ENCODE data around the gene SLC16A7. TPM values are rescaled to one million over a fixed set of nuclear protein-coding genes. Genes with fewer than 3 reads are reported as not detected.

The SLC16A7 gene
- total and polyA plus RNA-seq, 10 donors: 3.2 to 98.8 (median 60.9) TPM

DNA sequence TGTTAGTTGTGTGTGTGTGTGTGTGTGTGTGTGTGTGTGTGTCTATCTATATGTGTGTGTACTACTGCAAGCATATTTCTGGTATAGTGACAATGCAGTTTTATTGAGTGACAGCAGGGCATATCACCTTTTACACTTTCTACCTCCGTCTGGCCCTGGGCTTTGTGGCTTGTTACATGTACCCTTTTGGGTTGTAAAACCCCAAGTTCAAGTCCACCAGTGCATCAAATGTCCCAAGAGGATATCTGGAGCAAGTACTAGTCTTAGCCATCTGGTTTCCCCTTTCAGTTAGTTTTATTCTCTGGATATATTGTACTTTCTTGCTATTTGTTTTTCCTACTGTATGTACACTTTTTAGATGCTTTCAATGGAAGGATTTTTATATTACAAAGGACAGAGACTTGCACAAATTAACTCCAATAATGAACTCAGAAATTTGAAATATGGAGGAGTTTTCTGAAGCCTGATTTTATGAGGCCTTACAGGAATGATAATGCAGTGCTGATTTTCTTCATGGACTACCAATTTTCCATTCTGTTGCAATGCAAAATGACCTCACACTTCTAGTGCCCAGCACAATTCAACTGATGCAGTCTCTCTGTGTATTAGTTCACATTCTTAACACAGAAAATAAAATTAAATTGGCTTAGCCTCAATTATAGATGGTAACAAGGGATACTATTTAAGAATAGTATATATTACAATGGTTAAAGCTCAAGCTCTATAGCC, 29.1 kb downstream of the SLC16A7 start:
- no peaks in the 10 kb centered on the region for H3K9me3 ChIP-seq
- no peak overlapping the region for H3K4me3 ChIP-seq
- intact Hi-C loops (cut with DNase I; ENCODE audit: low total_unique reads): no loop called here
- TF ChIP-seq POLR2A (IDR thresholded peaks at IDR 0.05) (no peak), POLR2AphosphoS5 (IDR thresholded peaks at IDR 0.05) (no peak)
- TF ChIP-seq, protein P1, sequence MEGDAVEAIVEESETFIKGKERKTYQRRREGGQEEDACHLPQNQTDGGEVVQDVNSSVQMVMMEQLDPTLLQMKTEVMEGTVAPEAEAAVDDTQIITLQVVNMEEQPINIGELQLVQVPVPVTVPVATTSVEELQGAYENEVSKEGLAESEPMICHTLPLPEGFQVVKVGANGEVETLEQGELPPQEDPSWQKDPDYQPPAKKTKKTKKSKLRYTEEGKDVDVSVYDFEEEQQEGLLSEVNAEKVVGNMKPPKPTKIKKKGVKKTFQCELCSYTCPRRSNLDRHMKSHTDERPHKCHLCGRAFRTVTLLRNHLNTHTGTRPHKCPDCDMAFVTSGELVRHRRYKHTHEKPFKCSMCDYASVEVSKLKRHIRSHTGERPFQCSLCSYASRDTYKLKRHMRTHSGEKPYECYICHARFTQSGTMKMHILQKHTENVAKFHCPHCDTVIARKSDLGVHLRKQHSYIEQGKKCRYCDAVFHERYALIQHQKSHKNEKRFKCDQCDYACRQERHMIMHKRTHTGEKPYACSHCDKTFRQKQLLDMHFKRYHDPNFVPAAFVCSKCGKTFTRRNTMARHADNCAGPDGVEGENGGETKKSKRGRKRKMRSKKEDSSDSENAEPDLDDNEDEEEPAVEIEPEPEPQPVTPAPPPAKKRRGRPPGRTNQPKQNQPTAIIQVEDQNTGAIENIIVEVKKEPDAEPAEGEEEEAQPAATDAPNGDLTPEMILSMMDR (IDR thresholded peaks at IDR 0.05 in 8 of 11, conservative IDR thresholded peaks at IDR 0.05 in 3 of 11): no peak
- peaks cover 0 to 1% (median 0%) of the 10 kb centered on the region in 6 donors for H3K36me3 ChIP-seq
- 58 to 75% (median 72%) methylated on average over 1 of the region's 1 CpG for WGBS, 5 donors
- peaks cover 0 to 33% (median 11%) of the 10 kb centered on the region in 6 donors for H3K4me1 ChIP-seq
- DNase-seq: no peak
- H3K27me3 ChIP-seq (replicated peaks in 1 of 7): no peaks in the 10 kb centered on the region
- no peak overlapping the region for H3K27ac ChIP-seq

DNA sequence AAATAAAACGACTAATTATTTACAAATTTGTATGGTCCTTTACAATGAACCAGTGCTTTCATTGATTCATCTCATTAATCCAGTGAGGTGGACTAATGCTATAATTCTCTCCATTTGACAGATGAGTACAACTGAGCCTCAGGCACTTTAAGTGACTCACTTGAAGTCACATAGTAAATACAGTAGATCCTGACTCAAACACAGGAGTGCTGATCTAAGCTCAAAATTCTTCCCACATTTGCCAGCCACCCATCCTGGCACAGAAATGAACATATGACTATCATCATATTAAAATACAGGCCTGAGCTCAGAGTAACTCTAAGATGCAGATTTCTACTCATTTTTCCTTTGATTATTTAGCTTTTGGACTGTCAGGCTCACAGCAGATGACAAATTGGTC, 30.6 kb downstream of the SLC16A7 start:
- H3K4me3 ChIP-seq: no peak overlapping the region
- WGBS, 5 donors: 66 to 82% (median 76%) methylated on average over 1 of the region's 1 CpG
- TF ChIP-seq POLR2AphosphoS5 (IDR thresholded peaks at IDR 0.05) (no peak), POLR2A (IDR thresholded peaks at IDR 0.05) (no peak)
- TF ChIP-seq, protein P1 (IDR thresholded peaks at IDR 0.05 in 8 of 11, conservative IDR thresholded peaks at IDR 0.05 in 3 of 11): no peak
- no peak for DNase-seq
- H3K27ac ChIP-seq: no peak overlapping the region
- intact Hi-C loops (cut with DNase I; ENCODE audit: low total_unique reads): no loop called here
- no peaks in the 10 kb centered on the region for H3K9me3 ChIP-seq
- no peaks in the 10 kb centered on the region for H3K27me3 ChIP-seq (replicated peaks in 1 of 7)
- H3K36me3 ChIP-seq: peaks cover 0 to 5% (median 0%) of the 10 kb centered on the region in 6 donors
- H3K4me1 ChIP-seq: peaks cover 0 to 19% (median under 1%) of the 10 kb centered on the region in 6 donors

DNA sequence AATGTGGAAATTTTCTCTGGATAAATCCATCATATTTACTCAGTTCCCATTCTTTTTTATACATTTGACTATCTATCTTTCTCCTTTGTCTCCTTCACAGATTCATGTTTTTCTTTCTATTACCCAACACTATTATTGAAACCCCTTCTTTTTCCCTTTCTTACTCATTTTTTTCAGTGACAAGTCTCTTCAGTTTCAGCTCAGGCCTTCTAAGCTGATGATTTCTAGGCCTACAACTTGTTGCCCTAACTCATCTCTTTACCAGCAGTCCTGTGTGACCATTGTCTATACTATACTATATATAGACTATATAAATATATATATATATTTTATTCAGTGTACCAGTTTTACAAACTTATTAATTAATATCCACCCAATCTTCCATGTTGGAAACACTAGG, 31.8 kb downstream of the SLC16A7 start:
- intact Hi-C loops (cut with DNase I; ENCODE audit: low total_unique reads): no loop called here
- H3K27me3 ChIP-seq (replicated peaks in 1 of 7): no peaks in the 10 kb centered on the region
- no peak for DNase-seq
- H3K4me1 ChIP-seq: peaks cover 0 to 13% (median 0%) of the 10 kb centered on the region in 6 donors
- TF ChIP-seq, protein P1 (IDR thresholded peaks at IDR 0.05 in 8 of 11, conservative IDR thresholded peaks at IDR 0.05 in 3 of 11): no peak
- no peak for TF ChIP-seq POLR2AphosphoS5 (IDR thresholded peaks at IDR 0.05)
- no peak for TF ChIP-seq POLR2A (IDR thresholded peaks at IDR 0.05)
- H3K36me3 ChIP-seq: peaks cover 0 to 5% (median 0%) of the 10 kb centered on the region in 6 donors
- H3K27ac ChIP-seq: no peak overlapping the region
- H3K9me3 ChIP-seq: no peaks in the 10 kb centered on the region
- H3K4me3 ChIP-seq: no peak overlapping the region

DNA sequence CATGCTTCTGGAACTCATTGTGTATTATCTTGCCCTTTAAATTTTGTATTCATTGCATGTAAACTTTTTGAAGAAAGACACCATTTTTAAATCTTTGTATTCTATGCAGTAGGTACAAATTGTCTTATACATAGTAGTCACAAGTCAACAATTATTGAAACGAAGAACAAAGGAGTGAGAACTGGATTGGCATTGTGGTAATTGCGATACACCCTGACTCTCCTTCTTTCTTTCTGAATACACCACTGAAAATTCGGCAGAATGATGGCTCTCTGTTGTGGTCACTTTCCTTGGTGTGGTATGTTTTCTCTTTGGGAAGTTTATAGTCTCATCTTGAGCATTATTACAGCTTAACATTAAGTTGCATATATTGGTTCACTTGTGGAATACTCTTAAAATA, 34.1 kb downstream of the SLC16A7 start:
- intact Hi-C loops (cut with DNase I; ENCODE audit: low total_unique reads): no loop called here
- H3K36me3 ChIP-seq: peaks cover 0 to 5% (median 0%) of the 10 kb centered on the region in 6 donors
- H3K4me1 ChIP-seq: peaks cover 0 to 10% (median 0%) of the 10 kb centered on the region in 6 donors
- H3K9me3 ChIP-seq: no peaks in the 10 kb centered on the region
- DNase-seq: no peak
- TF ChIP-seq, protein P1 (IDR thresholded peaks at IDR 0.05 in 8 of 11, conservative IDR thresholded peaks at IDR 0.05 in 3 of 11): no peak
- no peak for TF ChIP-seq POLR2A (IDR thresholded peaks at IDR 0.05)
- TF ChIP-seq POLR2AphosphoS5 (IDR thresholded peaks at IDR 0.05): no peak
- no peak overlapping the region for H3K4me3 ChIP-seq
- H3K27me3 ChIP-seq (replicated peaks in 1 of 7): no peaks in the 10 kb centered on the region
- H3K27ac ChIP-seq: no peak overlapping the region
- WGBS, 5 donors: 82 to 92% (median 86%) methylated on average over 3 of the region's 3 CpGs
